ENCODE measurements around the gene ZNF385B. TPM values are rescaled to one million over a fixed set of nuclear protein-coding genes. Genes with fewer than 3 reads are reported as not detected.

Gene ZNF385B
- total RNA-seq, 4 donors from 2014 or later = 1.6 to 7.4 (median 3.9) TPM; not detected in 1

DNA sequence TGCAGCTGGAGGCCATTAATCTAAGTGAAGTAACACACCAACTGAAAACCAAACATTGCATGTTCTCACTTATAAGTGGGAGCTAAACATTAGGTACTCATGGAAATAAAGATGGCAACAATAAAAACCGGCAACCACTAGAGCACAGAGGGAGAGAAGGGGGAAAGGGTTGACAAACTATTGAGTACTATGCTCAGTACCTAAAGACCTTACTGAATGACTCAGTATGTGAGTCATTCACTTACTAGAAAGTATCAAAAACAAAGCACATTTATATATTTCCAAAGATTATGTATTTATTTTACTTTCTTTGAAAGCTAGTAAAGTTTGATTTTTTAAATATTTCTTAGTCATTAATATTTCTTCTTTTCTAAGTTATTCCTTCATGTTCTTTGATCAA is 48.9 kb downstream of the ZNF385B start:
- H3K27ac ChIP-seq = no peak overlapping the region
- no peaks in the 10 kb centered on the region for H3K4me1 ChIP-seq
- DNase-seq = no peak
- no peaks in the 10 kb centered on the region for H3K36me3 ChIP-seq
- H3K27me3 ChIP-seq = no peaks in the 10 kb centered on the region
- TF ChIP-seq, protein P1, sequence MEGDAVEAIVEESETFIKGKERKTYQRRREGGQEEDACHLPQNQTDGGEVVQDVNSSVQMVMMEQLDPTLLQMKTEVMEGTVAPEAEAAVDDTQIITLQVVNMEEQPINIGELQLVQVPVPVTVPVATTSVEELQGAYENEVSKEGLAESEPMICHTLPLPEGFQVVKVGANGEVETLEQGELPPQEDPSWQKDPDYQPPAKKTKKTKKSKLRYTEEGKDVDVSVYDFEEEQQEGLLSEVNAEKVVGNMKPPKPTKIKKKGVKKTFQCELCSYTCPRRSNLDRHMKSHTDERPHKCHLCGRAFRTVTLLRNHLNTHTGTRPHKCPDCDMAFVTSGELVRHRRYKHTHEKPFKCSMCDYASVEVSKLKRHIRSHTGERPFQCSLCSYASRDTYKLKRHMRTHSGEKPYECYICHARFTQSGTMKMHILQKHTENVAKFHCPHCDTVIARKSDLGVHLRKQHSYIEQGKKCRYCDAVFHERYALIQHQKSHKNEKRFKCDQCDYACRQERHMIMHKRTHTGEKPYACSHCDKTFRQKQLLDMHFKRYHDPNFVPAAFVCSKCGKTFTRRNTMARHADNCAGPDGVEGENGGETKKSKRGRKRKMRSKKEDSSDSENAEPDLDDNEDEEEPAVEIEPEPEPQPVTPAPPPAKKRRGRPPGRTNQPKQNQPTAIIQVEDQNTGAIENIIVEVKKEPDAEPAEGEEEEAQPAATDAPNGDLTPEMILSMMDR (IDR thresholded peaks at IDR 0.05) = no peak
- TF ChIP-seq POLR2A (IDR thresholded peaks at IDR 0.05) = no peak
- H3K4me3 ChIP-seq = no peak overlapping the region
- H3K9me3 ChIP-seq = no peaks in the 10 kb centered on the region

DNA sequence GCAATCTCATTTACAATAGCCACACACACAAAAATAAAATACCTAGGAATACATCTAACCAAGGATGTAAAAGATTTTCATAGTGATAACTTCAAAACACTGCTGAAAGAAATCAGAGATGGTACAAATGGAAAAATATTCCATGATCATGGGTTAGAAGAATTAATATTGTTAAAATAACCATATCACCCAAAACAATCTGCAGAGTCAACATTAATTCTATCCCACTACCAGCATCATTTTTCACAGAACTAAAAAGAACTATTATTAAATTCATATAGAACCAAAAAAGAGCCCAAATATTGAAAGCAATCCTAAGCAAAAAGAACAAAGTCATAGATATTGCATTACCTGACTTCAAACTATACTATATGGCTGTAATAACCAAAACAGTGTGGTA is 50.4 kb downstream of the ZNF385B start:
- DNase-seq = no peak
- Histone ChIP-seq H3K4me3 (no peak overlapping the region), H3K9me3 (no peaks in the 10 kb centered on the region), H3K27ac (no peak overlapping the region), H3K27me3 (no peaks in the 10 kb centered on the region), H3K4me1 (no peaks in the 10 kb centered on the region), H3K36me3 (no peaks in the 10 kb centered on the region)
- TF ChIP-seq, protein P1 (IDR thresholded peaks at IDR 0.05) = no peak
- no peak for TF ChIP-seq POLR2A (IDR thresholded peaks at IDR 0.05)

DNA sequence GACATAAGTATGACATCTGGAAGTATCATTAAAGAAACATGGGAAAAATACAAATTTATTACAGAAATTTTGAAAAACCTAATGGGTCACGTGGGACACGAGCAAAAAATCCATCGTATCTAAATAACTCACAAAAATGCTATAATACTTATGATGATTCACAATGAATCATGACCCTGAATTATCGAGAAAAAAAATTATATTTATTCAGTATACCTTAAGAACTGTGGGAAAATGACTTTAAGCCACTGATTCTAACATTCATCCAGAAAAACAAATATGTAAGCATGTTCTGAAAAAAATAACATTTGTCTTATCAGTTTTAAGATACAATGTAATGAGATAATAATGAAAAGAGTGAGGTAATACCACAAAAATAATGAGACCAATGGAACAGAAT is 51.8 kb downstream of the ZNF385B start:
- no peaks in the 10 kb centered on the region for H3K9me3 ChIP-seq
- no peaks in the 10 kb centered on the region for H3K36me3 ChIP-seq
- no peak overlapping the region for H3K27ac ChIP-seq
- DNase-seq = no peak
- no peak overlapping the region for H3K4me3 ChIP-seq
- no peaks in the 10 kb centered on the region for H3K4me1 ChIP-seq
- TF ChIP-seq, protein P1 (IDR thresholded peaks at IDR 0.05) = no peak
- no peak for TF ChIP-seq POLR2A (IDR thresholded peaks at IDR 0.05)
- H3K27me3 ChIP-seq = no peaks in the 10 kb centered on the region

DNA sequence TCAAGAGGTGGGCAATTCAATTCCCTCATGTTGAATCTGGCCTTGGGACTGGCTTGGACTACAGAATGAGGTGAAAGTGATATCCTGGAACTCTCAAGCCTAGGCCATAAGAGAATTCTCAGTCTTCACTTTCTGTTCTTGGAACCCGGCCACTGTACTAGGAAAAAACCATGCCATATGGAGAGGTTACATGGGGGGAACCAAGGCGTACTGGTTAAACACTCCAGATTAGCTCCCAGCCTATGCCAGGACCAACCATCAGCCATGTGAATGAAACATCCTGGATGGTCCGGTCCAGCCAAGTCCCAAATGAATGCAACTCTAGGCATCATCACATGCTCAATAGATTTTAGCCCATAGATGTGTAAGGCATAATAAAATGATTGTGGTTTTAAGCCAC is 56.4 kb downstream of the ZNF385B start:
- no peak for DNase-seq

DNA sequence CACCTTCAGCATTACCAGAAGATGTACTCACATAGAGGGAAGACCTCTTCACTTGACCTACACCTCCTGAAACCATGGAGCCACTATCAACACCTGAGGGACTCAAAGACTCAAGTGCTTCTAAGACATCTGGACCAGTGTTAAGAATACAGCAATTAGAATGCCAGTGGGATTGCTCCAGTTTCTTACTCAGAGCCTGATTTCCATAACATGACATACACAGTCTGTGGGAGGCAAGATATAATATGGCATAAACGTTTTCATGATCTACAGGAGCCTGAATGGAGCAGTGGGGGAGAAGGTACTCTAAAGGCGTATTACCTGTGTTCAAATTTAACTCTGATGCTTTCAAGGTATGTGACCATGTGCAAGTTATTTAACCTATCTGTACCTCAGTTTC is 57.2 kb downstream of the ZNF385B start:
- Histone ChIP-seq H3K4me1 (no peaks in the 10 kb centered on the region), H3K27ac (no peak overlapping the region), H3K36me3 (no peaks in the 10 kb centered on the region), H3K27me3 (no peaks in the 10 kb centered on the region), H3K4me3 (no peak overlapping the region), H3K9me3 (no peaks in the 10 kb centered on the region)
- no peak for DNase-seq
- TF ChIP-seq POLR2A (IDR thresholded peaks at IDR 0.05) = no peak

More for the DNA sequence above, 56.4 kb downstream of the ZNF385B start:
- H3K9me3 ChIP-seq = no peaks in the 10 kb centered on the region
- H3K4me1 ChIP-seq = no peaks in the 10 kb centered on the region
- H3K27me3 ChIP-seq = no peaks in the 10 kb centered on the region
- no peak overlapping the region for H3K4me3 ChIP-seq
- no peak overlapping the region for H3K27ac ChIP-seq
- H3K36me3 ChIP-seq = no peaks in the 10 kb centered on the region
- TF ChIP-seq POLR2A (IDR thresholded peaks at IDR 0.05) = no peak
- TF ChIP-seq, protein P1 (IDR thresholded peaks at IDR 0.05) = no peak

DNA sequence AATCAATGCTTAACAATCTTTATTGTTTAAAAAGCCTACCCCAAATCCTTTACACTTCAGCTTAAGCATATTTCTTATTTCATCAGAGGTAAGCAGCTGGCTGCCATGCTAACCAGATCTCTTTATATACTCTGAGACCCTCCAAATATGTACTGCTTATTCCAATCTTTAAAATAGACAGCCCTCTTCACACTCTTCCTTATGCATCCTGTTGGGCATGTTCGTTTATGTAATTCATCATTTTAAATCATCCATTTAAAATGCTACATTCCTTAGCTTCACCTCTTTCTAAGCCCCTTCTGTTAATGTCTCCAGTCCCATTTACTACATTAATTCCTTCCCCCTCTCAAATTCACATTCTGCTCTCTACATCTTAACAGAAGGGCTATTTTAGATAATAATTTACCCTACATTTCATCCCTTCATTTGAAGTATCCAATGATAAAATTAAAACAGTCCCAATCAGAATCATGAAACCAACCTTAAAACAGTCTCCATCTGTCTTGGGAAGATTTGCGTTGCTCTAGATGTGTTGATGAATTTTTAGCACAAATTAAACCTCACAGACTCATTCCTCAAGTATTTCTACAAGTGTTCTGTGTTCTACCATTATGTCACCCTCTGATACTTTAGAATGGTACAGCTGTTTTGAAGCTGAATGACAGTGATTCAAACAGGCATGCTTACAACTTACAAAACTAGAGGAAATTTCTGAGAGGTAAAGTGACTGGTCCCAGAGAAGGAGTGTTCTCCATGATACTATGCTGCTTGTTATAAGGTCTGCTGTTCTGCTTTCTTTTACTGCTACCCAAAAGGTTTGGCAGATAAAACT is 59.1 kb downstream of the ZNF385B start:
- Histone ChIP-seq H3K27me3 (no peaks in the 10 kb centered on the region), H3K9me3 (no peaks in the 10 kb centered on the region), H3K27ac (no peak overlapping the region), H3K4me1 (no peaks in the 10 kb centered on the region), H3K36me3 (no peaks in the 10 kb centered on the region), H3K4me3 (no peak overlapping the region)
- DNase-seq = no peak
- TF ChIP-seq, protein P1 (IDR thresholded peaks at IDR 0.05) = no peak
- TF ChIP-seq POLR2A (IDR thresholded peaks at IDR 0.05) = no peak

Data from Peyer's patch (tissue), 4 donors.